ENCODE data around the gene CEL. TPM values are rescaled to one million over a fixed set of nuclear protein-coding genes. Genes with fewer than 3 reads are reported as not detected.
A peak's percentile ranks its signal among the peaks of the same experiment; 100 is the strongest.

CEL gene
- total and polyA plus RNA-seq, 10 donors = 0.46 to 5.3 (median 0.72) TPM; not detected in 2

- no peak for DNase-seq
- intact Hi-C loops (cut with DNase I; ENCODE audit: low total_unique reads) = loop anchor here (10.0 kb wide), 1 partner anchor 62 kb away; no protein-coding TSS in a partner anchor
- H3K36me3 ChIP-seq = peaks cover 3 to 100% (median 82%) of the 10 kb centered on the region in 6 donors
- H3K27me3 ChIP-seq (replicated peaks in 1 of 7) = no peaks in the 10 kb centered on the region
- H3K4me1 ChIP-seq = peaks cover 0 to 5% (median 2%) of the 10 kb centered on the region in 6 donors
- no peaks in the 10 kb centered on the region for H3K9me3 ChIP-seq
- H3K4me3 ChIP-seq = no peak overlapping the region
- no peak for TF ChIP-seq POLR2A (IDR thresholded peaks at IDR 0.05)
- no peak for TF ChIP-seq POLR2AphosphoS5 (IDR thresholded peaks at IDR 0.05)
- TF ChIP-seq CTCF (IDR thresholded peaks at IDR 0.05 in 8 of 11, conservative IDR thresholded peaks at IDR 0.05 in 3 of 11) = no peak
- 89 to 99% (median 96%) methylated on average over 9 of the region's 9 CpGs for WGBS, 5 donors
- H3K27ac ChIP-seq = no peak overlapping the region
These were observed 15.4 kb upstream of the CEL start for GRCh38 chr9:133046196-133046899.

DNA sequence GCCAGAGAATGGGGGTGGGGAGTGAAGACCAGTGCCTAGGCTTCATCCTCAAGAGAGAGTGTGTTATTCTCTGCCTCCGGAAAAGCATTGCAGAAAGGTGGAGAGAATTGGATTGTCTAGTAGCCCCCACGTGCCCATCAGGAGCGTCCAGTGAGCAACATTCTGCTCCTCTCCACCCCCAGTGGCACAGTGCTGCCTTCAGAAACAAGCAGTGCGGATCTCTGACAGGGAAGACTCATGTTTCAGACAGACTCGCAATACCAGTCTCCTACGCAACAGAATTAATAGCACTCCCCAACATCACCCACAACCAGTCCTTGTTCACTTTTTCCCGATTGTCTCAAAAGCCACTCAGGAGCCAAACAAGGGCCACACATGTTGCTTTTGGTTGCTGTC, 14.9 kb upstream of the CEL start:
- WGBS, 5 donors = 91 to 96% (median 93%) methylated on average over 7 of the region's 7 CpGs
- Histone ChIP-seq H3K9me3 (no peaks in the 10 kb centered on the region), H3K27ac (no peak overlapping the region), H3K27me3 (replicated peaks in 1 of 7) (no peaks in the 10 kb centered on the region), H3K36me3 (peaks cover 3 to 100% (median 86%) of the 10 kb centered on the region in 6 donors), H3K4me3 (no peak overlapping the region), H3K4me1 (peaks cover 0 to 9% (median 3%) of the 10 kb centered on the region in 6 donors)
- intact Hi-C loops (cut with DNase I; ENCODE audit: low total_unique reads) = loop anchor here (10.0 kb wide), 1 partner anchor 62 kb away; no protein-coding TSS in a partner anchor
- TF ChIP-seq POLR2A (IDR thresholded peaks at IDR 0.05) (no peak), POLR2AphosphoS5 (IDR thresholded peaks at IDR 0.05) (no peak), CTCF (IDR thresholded peaks at IDR 0.05 in 8 of 11, conservative IDR thresholded peaks at IDR 0.05 in 3 of 11) (no peak)
- DNase-seq = no peak

DNA sequence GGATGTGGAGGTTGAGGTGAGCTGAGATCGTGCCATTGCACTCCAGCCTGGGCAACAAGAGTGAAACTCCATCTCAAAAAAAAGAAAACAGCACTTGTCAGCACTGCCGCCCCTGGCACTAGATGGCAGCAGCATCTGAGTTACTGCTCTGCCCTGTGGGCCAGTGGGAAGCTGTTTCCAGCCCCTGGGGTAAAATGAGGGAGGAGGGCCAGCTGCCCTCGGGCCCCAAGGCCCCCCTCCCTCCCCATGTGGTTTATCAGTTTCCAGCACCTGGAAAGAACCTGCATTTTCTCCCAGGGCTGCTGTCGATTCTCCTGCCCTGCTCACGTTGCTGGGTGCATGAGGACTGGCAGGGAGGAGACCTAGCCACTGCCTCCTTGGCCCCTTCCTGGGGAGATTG, 13.2 kb upstream of the CEL start:
- intact Hi-C loops (cut with DNase I; ENCODE audit: low total_unique reads) = loop anchor here (10.0 kb wide), 1 partner anchor 64 kb away; no protein-coding TSS in a partner anchor
- Histone ChIP-seq H3K9me3 (no peaks in the 10 kb centered on the region), H3K36me3 (peaks cover 0 to 100% (median 83%) of the 10 kb centered on the region in 6 donors), H3K4me3 (no peak overlapping the region), H3K27ac (no peak overlapping the region), H3K27me3 (replicated peaks in 1 of 7) (no peaks in the 10 kb centered on the region), H3K4me1 (peaks cover 0 to 11% (median 3%) of the 10 kb centered on the region in 6 donors)
- DNase-seq = no peak
- WGBS, 5 donors = 41 to 52% (median 51%) methylated on average over 5 of the region's 5 CpGs
- TF ChIP-seq POLR2A (IDR thresholded peaks at IDR 0.05) = no peak
- no peak for TF ChIP-seq POLR2AphosphoS5 (IDR thresholded peaks at IDR 0.05)
- peak in 1 of 11 experiments; percentile 28 for TF ChIP-seq CTCF (IDR thresholded peaks at IDR 0.05 in 8 of 11, conservative IDR thresholded peaks at IDR 0.05 in 3 of 11)

DNA sequence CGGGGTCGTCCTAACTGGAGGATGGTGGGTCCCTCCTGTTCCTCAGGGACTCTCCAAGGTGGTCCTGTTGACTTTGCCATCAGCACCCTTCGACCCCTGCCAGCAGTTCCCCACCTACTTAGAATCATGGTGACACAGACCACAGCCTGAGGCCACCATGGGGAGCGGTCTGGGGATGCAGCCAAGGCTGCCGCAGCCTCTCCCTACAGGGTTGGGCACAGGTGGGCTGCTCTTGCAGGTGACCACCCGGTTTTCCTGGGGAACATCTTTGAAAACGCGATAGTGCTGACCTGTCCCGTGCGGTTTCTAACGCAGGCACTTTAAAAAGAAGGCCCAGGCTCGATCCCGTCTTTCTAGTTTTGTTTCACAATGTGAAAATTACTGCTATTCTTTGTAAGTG, 12.7 kb upstream of the CEL start:
- TF ChIP-seq POLR2AphosphoS5 (IDR thresholded peaks at IDR 0.05) (no peak), CTCF (IDR thresholded peaks at IDR 0.05 in 8 of 11, conservative IDR thresholded peaks at IDR 0.05 in 3 of 11) (no peak), POLR2A (IDR thresholded peaks at IDR 0.05) (no peak)
- H3K27me3 ChIP-seq (replicated peaks in 1 of 7) = no peaks in the 10 kb centered on the region
- intact Hi-C loops (cut with DNase I; ENCODE audit: low total_unique reads) = loop anchor here (10.0 kb wide), 1 partner anchor 64 kb away; no protein-coding TSS in a partner anchor
- H3K9me3 ChIP-seq = no peaks in the 10 kb centered on the region
- peaks cover 0 to 100% (median 83%) of the 10 kb centered on the region in 6 donors for H3K36me3 ChIP-seq
- H3K27ac ChIP-seq = no peak overlapping the region
- DNase-seq = no peak
- H3K4me1 ChIP-seq = peaks cover 0 to 11% (median 3%) of the 10 kb centered on the region in 6 donors
- WGBS, 5 donors = 91 to 93% (median 92%) methylated on average over 10 to 13 of the region's 13 CpGs
- no peak overlapping the region for H3K4me3 ChIP-seq

All from spleen (tissue), 11 donors.